Esophagus muscularis mucosa (tissue), 4 donors: Measurements from ENCODE around the gene CEP170B.

Experiments
- EP300 ChIP-seq: sonication (generic); formaldehyde crosslinking; IDR thresholded peaks from one replicate; pipeline ENCODE4 v1.6.1; 2017; ENCODE audit warnings: antibody characterized with exemption
- POLR2A ChIP-seq: fragments of 450-650 bp; IDR thresholded peaks from one replicate; pipeline ENCODE4 v1.6.1; 2017; ENCODE audit warnings: antibody characterized with exemption, moderate library complexity, mild to moderate bottlenecking, low read depth
- POLR2AphosphoS5 ChIP-seq, 2 donors: sonication (generic); formaldehyde crosslinking; IDR thresholded peaks; one replicate each; pipeline ENCODE4 v1.6.1; 2017; ENCODE audit warnings: antibody characterized with exemption in 2 of 2
- TF ChIP-seq, protein P1 (sequence below), 3 experiments: fragments of 200-600 bp in 2 of 3; fragments of 450-650 bp in 1 of 3; sonication (generic) in 2 of 3; IDR thresholded peaks; one replicate each; pipeline ENCODE4 v1.5.1; 2017 to 2019; ENCODE audit warnings: antibody characterized with exemption in 3 of 3, mild to moderate bottlenecking in 2 of 3, moderate library complexity in 1 of 3

DNA sequence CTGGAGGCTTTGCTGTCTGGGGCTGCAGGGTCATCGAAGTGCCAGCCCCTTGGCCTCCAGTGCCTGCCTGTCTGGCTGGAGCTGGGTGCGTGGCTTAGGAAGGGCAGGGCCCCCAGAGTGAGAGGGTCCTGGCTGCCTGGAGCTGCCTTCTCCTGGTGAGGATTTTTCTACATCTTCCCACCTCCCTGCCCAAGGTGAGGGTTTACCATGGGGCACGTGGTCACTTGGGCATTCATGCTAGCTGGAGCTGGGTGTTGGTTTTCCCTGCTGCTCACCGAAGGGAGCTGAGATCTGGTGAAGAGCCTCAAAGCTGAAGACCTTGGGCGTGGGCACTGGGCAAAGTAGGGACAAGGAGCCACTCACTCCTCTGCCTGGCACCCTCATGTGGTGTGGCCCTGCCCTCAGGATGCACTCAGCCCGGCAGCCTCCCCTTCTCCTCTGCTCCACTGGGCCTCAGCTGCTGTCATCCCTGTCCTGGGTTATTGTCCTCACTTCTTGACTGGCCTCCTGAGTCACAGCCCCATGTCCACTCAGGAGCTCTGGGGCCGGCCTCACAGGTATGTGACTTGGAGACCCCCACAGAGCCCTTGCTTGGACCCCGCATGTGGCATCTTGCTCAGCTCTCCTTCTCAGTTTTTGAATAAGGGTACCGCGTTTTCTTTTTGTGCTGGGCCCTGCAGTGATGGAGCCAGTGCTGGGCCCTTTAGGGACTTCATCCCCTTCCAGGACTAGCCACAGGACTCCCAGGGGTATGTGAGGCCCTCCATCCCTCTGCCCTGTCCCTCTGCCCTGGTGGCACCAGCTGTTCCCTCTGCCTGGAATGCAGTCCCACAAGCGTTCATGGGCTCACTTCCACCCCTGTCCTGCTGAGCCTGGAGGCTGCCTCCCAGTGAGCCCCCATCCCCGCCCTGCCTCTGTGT, 1.6 kb downstream of the CEP170B start:
- TF ChIP-seq POLR2A (no peak), POLR2AphosphoS5 (IDR thresholded peaks at IDR 0.05) (no peak), EP300 (no peak)
- TF ChIP-seq, protein P1, sequence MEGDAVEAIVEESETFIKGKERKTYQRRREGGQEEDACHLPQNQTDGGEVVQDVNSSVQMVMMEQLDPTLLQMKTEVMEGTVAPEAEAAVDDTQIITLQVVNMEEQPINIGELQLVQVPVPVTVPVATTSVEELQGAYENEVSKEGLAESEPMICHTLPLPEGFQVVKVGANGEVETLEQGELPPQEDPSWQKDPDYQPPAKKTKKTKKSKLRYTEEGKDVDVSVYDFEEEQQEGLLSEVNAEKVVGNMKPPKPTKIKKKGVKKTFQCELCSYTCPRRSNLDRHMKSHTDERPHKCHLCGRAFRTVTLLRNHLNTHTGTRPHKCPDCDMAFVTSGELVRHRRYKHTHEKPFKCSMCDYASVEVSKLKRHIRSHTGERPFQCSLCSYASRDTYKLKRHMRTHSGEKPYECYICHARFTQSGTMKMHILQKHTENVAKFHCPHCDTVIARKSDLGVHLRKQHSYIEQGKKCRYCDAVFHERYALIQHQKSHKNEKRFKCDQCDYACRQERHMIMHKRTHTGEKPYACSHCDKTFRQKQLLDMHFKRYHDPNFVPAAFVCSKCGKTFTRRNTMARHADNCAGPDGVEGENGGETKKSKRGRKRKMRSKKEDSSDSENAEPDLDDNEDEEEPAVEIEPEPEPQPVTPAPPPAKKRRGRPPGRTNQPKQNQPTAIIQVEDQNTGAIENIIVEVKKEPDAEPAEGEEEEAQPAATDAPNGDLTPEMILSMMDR (IDR thresholded peaks at IDR 0.05) = no peak
